ENCODE results near the gene AP5S1.

Gene AP5S1

GRCh38 chr20:3797592-3798372, 22.6 kb upstream of the AP5S1 start:
- H3K27ac Mint-ChIP-seq = peak overlapping the region; percentile 90
- H3K4me3 Mint-ChIP-seq = peak overlapping the region; percentile 95
- H3K27me3 Mint-ChIP-seq (ENCODE audit: low read depth) = no peaks in the 10 kb centered on the region
- H3K9me3 Mint-ChIP-seq = no peaks in the 10 kb centered on the region
- peaks cover 66% of the 10 kb centered on the region for H3K36me3 Mint-ChIP-seq (ENCODE audit: low read depth)
- DNase-seq (ENCODE audit: low spot score) = peak; percentile 54
- peaks cover 35% of the 10 kb centered on the region for H3K4me1 Mint-ChIP-seq (ENCODE audit: low read depth)

DNA sequence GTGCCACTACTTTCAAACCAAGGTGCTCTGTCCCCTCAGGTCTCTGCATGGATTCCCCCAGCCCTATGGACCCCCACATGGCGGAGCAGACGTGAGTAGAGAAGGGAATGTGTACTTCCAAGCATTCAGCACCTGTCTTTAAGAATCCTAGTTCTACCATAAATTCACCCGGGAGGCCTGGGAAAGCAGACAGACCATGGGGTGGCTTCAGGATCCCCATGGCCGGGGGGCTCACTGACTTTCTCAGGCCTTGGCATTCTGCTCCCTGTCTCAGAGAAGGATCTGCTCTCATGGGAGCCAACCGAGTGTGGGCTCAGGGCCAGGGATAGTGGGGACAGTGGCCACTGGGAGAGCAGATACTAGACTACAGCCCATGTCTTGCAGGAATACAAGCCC, 22.0 kb upstream of the AP5S1 start:
- Mint-ChIP-seq H3K4me3 (peak overlapping the region; percentile 95), H3K9me3 (no peaks in the 10 kb centered on the region), H3K27ac (peak overlapping the region; percentile 90), H3K27me3 (ENCODE audit: low read depth) (no peaks in the 10 kb centered on the region), H3K36me3 (ENCODE audit: low read depth) (peaks cover 72% of the 10 kb centered on the region), H3K4me1 (ENCODE audit: low read depth) (peaks cover 37% of the 10 kb centered on the region)
- no peak for DNase-seq (ENCODE audit: low spot score)

DNA sequence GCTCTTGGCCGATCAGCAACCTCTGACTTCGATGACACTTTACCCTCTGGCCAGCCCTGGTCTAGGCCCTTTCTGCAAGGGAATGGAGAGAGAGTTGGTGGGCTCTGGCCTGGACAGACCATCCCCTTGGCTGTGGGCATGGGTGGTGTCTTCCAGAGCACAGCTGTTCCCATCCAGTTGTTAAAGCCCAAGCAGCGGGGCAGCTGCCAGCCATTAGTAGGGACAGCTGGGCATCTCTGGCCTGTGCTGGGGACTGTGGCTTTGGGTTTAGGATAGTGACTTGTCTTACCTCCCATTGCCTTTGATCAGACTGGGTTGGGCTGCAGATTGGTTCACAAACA, 21.5 kb upstream of the AP5S1 start:
- H3K4me3 Mint-ChIP-seq = peak overlapping the region; percentile 95
- H3K27me3 Mint-ChIP-seq (ENCODE audit: low read depth) = no peaks in the 10 kb centered on the region
- peaks cover 77% of the 10 kb centered on the region for H3K36me3 Mint-ChIP-seq (ENCODE audit: low read depth)
- peak overlapping the region; percentile 90 for H3K27ac Mint-ChIP-seq
- H3K9me3 Mint-ChIP-seq = no peaks in the 10 kb centered on the region
- peaks cover 42% of the 10 kb centered on the region for H3K4me1 Mint-ChIP-seq (ENCODE audit: low read depth)
- no peak for DNase-seq (ENCODE audit: low spot score)

DNA sequence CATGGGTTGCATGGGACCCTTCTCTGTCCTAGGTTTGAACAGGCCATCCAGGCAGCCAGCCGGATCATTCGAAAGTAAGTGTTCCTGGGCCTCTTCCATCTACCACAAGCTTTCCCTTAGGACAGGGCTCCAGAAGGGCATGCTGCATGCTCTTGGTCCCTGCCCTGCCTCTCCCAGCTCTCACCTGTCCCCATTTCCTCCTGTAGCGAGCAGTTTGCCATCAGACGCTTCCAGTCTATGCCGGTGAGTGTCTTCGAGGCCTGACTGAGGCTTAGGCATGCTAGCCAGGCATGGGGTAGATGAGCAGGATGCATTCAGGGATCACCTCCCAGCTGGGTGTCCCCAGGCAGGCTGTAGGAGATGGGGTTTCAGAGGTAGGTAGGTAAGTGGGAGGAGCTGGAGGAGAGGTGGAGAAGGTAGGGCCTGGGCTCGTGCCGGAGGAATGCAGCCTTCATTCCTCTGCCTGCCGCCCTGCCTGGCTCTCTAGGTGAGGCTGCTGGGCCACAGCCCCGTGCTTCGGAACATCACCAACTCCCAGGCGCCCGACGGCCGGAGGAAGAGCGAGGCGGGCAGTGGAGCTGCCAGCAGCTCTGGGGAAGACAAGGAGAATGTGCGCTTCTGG, 20.0 kb upstream of the AP5S1 start:
- Mint-ChIP-seq H3K27ac (peak overlapping the region; percentile 90), H3K27me3 (ENCODE audit: low read depth) (no peaks in the 10 kb centered on the region), H3K4me1 (ENCODE audit: low read depth) (peaks cover 50% of the 10 kb centered on the region), H3K9me3 (no peaks in the 10 kb centered on the region), H3K36me3 (ENCODE audit: low read depth) (peaks cover 87% of the 10 kb centered on the region), H3K4me3 (peak overlapping the region; percentile 46)
- no peak for DNase-seq (ENCODE audit: low spot score)

DNA sequence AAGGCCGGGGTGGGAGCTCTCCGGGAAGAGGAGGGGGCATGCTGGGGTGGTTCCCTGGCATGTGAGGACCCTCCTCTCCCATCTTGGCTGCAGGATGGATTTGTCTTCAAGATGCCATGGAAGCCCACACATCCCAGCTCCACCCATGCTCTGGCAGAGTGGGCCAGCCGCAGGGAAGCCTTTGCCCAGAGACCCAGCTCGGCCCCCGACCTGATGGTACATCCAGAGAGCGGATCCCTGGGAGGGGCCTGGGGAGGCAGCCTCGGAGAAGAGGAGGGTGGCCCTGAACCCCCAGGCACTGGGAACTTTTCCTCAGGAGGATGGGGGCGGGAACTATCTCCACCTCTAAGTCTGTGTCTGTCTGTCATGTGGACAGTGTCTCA, 19.5 kb upstream of the AP5S1 start:
- no peak overlapping the region for H3K4me3 Mint-ChIP-seq
- H3K36me3 Mint-ChIP-seq (ENCODE audit: low read depth) = peaks cover 88% of the 10 kb centered on the region
- peaks cover 51% of the 10 kb centered on the region for H3K4me1 Mint-ChIP-seq (ENCODE audit: low read depth)
- DNase-seq (ENCODE audit: low spot score) = no peak
- no peak overlapping the region for H3K27ac Mint-ChIP-seq
- no peaks in the 10 kb centered on the region for H3K9me3 Mint-ChIP-seq
- H3K27me3 Mint-ChIP-seq (ENCODE audit: low read depth) = no peaks in the 10 kb centered on the region

DNA sequence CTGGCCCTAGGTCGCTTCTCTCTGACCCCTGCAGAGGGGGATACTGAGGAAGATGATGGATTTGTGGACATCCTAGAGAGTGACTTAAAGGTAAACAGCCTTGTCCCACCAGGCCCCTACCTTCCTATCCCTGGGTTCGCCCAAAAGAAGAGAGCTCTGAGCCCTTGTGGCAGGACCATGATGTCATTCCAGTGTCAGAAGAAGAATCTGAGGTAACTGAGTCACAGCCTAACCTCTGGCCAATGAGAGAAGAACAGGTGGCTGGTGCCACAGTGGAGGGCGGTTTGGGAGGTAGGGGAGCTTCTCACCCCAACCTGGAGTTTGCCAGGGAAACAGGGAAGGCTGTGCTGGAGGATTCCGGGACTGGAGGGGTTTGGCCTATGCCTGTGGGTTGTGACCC, 19.0 kb upstream of the AP5S1 start:
- Mint-ChIP-seq H3K4me1 (ENCODE audit: low read depth) (peaks cover 53% of the 10 kb centered on the region), H3K4me3 (no peak overlapping the region), H3K9me3 (no peaks in the 10 kb centered on the region), H3K27ac (peak overlapping the region; percentile 41), H3K27me3 (ENCODE audit: low read depth) (no peaks in the 10 kb centered on the region), H3K36me3 (ENCODE audit: low read depth) (peaks cover 90% of the 10 kb centered on the region)
- no peak for DNase-seq (ENCODE audit: low spot score)

GRCh38 chr20:3801846-3802245, 18.5 kb upstream of the AP5S1 start:
- peaks cover 92% of the 10 kb centered on the region for H3K36me3 Mint-ChIP-seq (ENCODE audit: low read depth)
- no peaks in the 10 kb centered on the region for H3K27me3 Mint-ChIP-seq (ENCODE audit: low read depth)
- H3K4me3 Mint-ChIP-seq = no peak overlapping the region
- DNase-seq (ENCODE audit: low spot score) = no peak
- H3K4me1 Mint-ChIP-seq (ENCODE audit: low read depth) = peaks cover 56% of the 10 kb centered on the region
- no peaks in the 10 kb centered on the region for H3K9me3 Mint-ChIP-seq
- no peak overlapping the region for H3K27ac Mint-ChIP-seq

DNA sequence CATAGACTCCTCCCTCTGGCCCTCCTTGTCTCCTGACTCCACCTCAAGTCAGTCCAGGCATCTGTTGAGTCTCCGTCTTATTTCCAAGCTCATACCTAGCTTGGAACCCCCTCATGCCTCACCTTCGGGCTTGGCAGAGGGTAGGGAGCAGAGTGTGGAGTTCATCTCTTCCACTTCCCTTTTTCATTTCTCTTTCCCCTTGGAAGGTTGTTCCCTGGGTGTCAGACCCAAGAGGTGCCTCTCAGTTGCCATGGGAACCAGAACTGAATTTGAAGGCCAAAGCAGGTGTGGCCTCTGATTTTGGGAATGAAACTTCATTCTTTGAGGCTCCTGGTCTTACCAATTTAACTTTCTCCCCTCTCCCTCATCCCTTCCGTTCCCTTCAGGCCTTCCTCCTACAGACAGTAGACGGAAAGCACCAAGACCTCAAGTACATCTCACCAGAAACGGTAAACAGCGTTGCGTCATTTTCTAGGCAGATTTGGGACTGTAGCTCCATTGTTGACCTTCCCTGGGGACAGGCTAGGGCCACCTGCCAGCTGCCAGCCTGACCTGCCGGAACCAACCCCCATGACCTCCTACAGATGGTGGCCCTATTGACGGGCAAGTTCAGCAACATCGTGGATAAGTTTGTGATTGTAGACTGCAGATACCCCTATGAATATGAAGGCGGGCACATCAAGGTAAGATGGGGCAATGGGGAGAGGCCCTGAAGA, 17.7 kb upstream of the AP5S1 start:
- DNase-seq (ENCODE audit: low spot score) = no peak
- peaks cover 61% of the 10 kb centered on the region for H3K4me1 Mint-ChIP-seq (ENCODE audit: low read depth)
- H3K4me3 Mint-ChIP-seq = peak overlapping the region; percentile 1
- peaks cover 89% of the 10 kb centered on the region for H3K36me3 Mint-ChIP-seq (ENCODE audit: low read depth)
- peak overlapping the region; percentile 76 for H3K27ac Mint-ChIP-seq
- H3K9me3 Mint-ChIP-seq = no peaks in the 10 kb centered on the region
- no peaks in the 10 kb centered on the region for H3K27me3 Mint-ChIP-seq (ENCODE audit: low read depth)

- Mint-ChIP-seq H3K27me3 (ENCODE audit: low read depth) (no peaks in the 10 kb centered on the region), H3K36me3 (ENCODE audit: low read depth) (peaks cover 85% of the 10 kb centered on the region), H3K27ac (peak overlapping the region; percentile 79), H3K4me1 (ENCODE audit: low read depth) (peaks cover 58% of the 10 kb centered on the region), H3K9me3 (no peaks in the 10 kb centered on the region), H3K4me3 (peak overlapping the region; percentile 1)
- DNase-seq (ENCODE audit: low spot score) = no peak
Observed at GRCh38 chr20:3803289-3803688, 17.1 kb upstream of the AP5S1 start.

DNA sequence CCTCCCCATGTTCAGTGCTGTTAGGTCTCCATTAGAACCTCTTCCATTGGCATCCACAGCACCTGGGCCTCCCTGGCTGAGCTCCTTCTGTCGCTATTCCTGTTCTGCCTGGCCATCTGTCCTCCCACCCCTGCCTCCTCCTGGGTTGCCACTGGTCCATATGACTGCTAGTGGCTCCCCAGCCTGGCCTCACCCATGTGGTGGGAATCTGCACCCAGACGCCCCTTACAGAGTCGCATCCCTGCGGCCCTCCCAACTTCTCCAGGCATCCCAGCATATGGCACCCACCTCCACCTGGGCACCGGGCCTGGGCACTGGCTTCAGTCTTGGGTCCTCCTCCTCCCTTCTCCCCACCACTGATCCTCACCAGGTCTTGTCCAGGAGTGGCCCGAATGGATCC, 16.5 kb upstream of the AP5S1 start:
- H3K27ac Mint-ChIP-seq = peak overlapping the region; percentile 79
- H3K36me3 Mint-ChIP-seq (ENCODE audit: low read depth) = peaks cover 79% of the 10 kb centered on the region
- no peaks in the 10 kb centered on the region for H3K9me3 Mint-ChIP-seq
- H3K4me1 Mint-ChIP-seq (ENCODE audit: low read depth) = peaks cover 54% of the 10 kb centered on the region
- no peaks in the 10 kb centered on the region for H3K27me3 Mint-ChIP-seq (ENCODE audit: low read depth)
- H3K4me3 Mint-ChIP-seq = peak overlapping the region; percentile 34
- DNase-seq (ENCODE audit: low spot score) = no peak

DNA sequence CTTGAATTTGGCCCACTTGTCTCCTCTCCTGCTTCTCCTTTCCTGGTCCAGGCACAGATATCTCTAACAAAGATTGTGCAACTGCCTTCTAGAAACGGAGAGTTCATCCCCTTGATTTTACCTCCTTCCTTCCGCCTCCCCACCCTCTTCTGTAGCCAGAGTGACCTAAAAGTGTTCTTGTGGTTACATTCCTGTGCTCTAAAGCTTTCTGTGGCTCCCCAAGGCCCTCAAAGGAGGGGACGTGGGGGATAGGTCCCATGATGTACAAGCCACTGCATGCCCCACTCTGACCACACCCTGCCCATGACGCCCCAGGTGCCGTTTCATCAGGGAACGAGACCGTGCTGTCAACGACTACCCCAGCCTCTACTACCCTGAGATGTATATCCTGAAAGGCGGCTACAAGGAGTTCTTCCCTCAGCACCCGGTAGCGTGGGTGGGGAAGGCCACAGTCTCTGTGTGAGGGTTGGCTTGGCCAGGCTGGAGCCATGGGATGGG, 16.0 kb upstream of the AP5S1 start:
- no peak for DNase-seq (ENCODE audit: low spot score)
- peaks cover 76% of the 10 kb centered on the region for H3K36me3 Mint-ChIP-seq (ENCODE audit: low read depth)
- H3K4me3 Mint-ChIP-seq = peak overlapping the region; percentile 34
- no peaks in the 10 kb centered on the region for H3K27me3 Mint-ChIP-seq (ENCODE audit: low read depth)
- H3K9me3 Mint-ChIP-seq = no peaks in the 10 kb centered on the region
- no peak overlapping the region for H3K27ac Mint-ChIP-seq
- H3K4me1 Mint-ChIP-seq (ENCODE audit: low read depth) = peaks cover 51% of the 10 kb centered on the region

DNA sequence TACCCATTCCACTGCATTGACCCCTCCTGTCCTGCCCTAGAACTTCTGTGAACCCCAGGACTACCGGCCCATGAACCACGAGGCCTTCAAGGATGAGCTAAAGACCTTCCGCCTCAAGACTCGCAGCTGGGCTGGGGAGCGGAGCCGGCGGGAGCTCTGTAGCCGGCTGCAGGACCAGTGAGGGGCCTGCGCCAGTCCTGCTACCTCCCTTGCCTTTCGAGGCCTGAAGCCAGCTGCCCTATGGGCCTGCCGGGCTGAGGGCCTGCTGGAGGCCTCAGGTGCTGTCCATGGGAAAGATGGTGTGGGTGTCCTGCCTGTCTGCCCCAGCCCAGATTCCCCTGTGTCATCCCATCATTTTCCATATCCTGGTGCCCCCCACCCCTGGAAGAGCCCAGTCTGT, 15.6 kb upstream of the AP5S1 start:
- H3K4me1 Mint-ChIP-seq (ENCODE audit: low read depth) = peaks cover 47% of the 10 kb centered on the region

GRCh38 chr20:3808544-3808943, 11.8 kb upstream of the AP5S1 start:
- Mint-ChIP-seq H3K4me1 (ENCODE audit: low read depth) (peaks cover 64% of the 10 kb centered on the region), H3K4me3 (no peak overlapping the region), H3K27ac (peak overlapping the region; percentile 31), H3K36me3 (ENCODE audit: low read depth) (peaks cover 52% of the 10 kb centered on the region), H3K9me3 (no peaks in the 10 kb centered on the region), H3K27me3 (ENCODE audit: low read depth) (no peaks in the 10 kb centered on the region)
- no peak for DNase-seq (ENCODE audit: low spot score)

More for the DNA sequence above, 15.6 kb upstream of the AP5S1 start:
- DNase-seq (ENCODE audit: low spot score) = no peak
- Mint-ChIP-seq H3K9me3 (no peaks in the 10 kb centered on the region), H3K4me3 (no peak overlapping the region), H3K27ac (peak overlapping the region; percentile 41), H3K36me3 (ENCODE audit: low read depth) (peaks cover 71% of the 10 kb centered on the region), H3K27me3 (ENCODE audit: low read depth) (no peaks in the 10 kb centered on the region)

Data from T-helper 2 cell treated with Interferon-gamma antibody and Interleukin-4, amounts not matched to agents 5 μg/mL and 100 μg/mL, for 36 hours (primary cell).